Measurements from ENCODE around the gene ABR. TPM values are rescaled to one million over a fixed set of nuclear protein-coding genes. Genes with fewer than 3 reads are reported as not detected.

ABR gene
- total RNA-seq, 1 experiment from 2014 or later = 35.4 TPM

DNA sequence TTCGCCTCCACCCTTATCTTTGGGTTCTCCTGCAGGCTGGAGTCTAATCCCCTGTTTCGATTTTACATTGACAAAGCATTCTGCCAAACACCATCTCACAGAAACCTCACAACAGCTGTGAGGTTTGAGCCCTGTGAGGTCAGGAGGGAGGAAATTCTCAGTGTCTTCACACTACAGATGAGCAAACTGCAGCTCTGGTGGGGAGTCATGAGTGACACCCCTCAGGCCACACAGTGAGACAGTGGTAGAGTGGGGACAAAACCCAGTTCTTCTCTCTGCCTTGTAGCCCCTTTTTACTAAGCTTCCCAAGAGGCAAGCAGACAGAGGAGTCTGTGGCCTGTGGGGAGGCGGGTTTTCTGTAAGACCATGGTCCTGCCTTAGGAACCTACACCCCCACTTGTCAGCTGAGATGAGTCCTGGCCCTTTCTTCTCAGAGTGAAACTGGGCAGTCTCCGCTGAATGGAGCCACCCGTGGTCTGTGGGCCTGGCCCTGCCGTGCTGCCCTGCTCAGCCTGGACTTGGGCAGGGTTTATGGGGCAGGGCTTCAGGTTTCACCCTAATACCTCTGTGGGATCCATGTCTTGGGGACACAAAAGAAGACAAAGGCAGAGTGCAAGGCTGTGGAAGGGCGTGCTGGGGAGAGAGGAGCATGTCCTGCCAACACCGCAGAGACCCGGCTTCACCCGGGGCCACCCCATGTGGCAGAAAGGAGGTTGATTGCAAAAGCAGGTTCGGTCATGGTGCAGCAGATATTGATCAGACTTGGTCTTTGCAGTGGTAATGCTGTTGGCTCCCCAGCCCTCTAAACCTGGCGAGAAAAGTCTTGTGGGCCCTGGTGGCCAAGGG, 59.0 kb downstream of the ABR start:
- Histone ChIP-seq H3K79me2 (ENCODE audit: low read length) (no peaks in the 10 kb centered on the region), H3K4me2 (ENCODE audit: low read length) (no peak overlapping the region), H4K20me1 (ENCODE audit: low read length) (no peaks in the 10 kb centered on the region), H3K9me2 (replicated peaks; ENCODE audit: low read length) (no peaks in the 10 kb centered on the region), H3K27me3 (ENCODE audit: low read length) (no peaks in the 10 kb centered on the region), H3F3A (ENCODE audit: low read length, unreplicated experiment) (no peaks in the 10 kb centered on the region), H3K9me3 (ENCODE audit: low read length) (no peaks in the 10 kb centered on the region), H3K4me1 (ENCODE audit: insufficient read depth, low read length) (peaks cover 8% of the 10 kb centered on the region), H3K4me3 (ENCODE audit: low read length) (no peak overlapping the region), H3K9ac (ENCODE audit: low read length) (no peak overlapping the region), H3K27ac (ENCODE audit: low read length) (no peak overlapping the region), H3K36me3 (ENCODE audit: low read depth, low read length) (no peaks in the 10 kb centered on the region), H2AFZ (ENCODE audit: low read length) (no peak overlapping the region)
- no peak for DNase-seq
- CTCF ChIA-PET = interaction anchor here (2.3 kb wide), 1 partner anchor 62 kb away, joined by 20 read pairs; no protein-coding TSS in a partner anchor
- no peak for ATAC-seq
- BruUV-seq (replicated peaks) = no TSS peak
- TF ChIP-seq EZH2phosphoT487 (IDR thresholded peaks at IDR 0.05; ENCODE audit: borderline replicate concordance, low read length) = no peak
- TF ChIP-seq EZH2 (IDR thresholded peaks at IDR 0.05; ENCODE audit: low read length, unreplicated experiment) = no peak
- TF ChIP-seq, protein P1, sequence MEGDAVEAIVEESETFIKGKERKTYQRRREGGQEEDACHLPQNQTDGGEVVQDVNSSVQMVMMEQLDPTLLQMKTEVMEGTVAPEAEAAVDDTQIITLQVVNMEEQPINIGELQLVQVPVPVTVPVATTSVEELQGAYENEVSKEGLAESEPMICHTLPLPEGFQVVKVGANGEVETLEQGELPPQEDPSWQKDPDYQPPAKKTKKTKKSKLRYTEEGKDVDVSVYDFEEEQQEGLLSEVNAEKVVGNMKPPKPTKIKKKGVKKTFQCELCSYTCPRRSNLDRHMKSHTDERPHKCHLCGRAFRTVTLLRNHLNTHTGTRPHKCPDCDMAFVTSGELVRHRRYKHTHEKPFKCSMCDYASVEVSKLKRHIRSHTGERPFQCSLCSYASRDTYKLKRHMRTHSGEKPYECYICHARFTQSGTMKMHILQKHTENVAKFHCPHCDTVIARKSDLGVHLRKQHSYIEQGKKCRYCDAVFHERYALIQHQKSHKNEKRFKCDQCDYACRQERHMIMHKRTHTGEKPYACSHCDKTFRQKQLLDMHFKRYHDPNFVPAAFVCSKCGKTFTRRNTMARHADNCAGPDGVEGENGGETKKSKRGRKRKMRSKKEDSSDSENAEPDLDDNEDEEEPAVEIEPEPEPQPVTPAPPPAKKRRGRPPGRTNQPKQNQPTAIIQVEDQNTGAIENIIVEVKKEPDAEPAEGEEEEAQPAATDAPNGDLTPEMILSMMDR (conservative IDR thresholded peaks at IDR 0.05; ENCODE audit: low read depth, low read length) = no peak
- intact Hi-C loops (cut with micrococcal nuclease) = no loop called here
- POLR2A ChIA-PET (ENCODE audit: unreplicated experiment) = no interaction called here

DNA sequence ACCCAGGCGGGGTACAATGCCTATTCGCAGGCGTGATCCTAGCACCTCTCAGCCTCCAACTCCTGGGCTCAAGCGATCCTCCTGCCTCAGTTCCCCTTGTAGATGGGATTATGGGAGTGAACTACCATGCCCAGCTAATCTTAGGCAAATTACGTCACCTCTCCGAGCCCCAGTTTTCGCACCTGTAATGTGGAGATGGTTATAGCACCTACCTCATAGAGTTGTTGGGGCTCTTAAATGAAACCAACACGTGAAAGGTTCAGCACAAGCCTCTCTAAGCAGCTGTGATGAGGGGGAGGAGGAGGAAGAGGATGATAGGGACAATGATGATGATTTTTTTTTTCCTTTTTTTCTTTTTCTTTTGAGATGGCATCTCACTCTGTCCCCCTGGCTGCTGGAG, 59.9 kb downstream of the ABR start:
- no peak for DNase-seq
- Histone ChIP-seq H3K9ac (ENCODE audit: low read length) (no peak overlapping the region), H3K4me3 (ENCODE audit: low read length) (no peak overlapping the region), H3K27me3 (ENCODE audit: low read length) (no peaks in the 10 kb centered on the region), H4K20me1 (ENCODE audit: low read length) (no peaks in the 10 kb centered on the region), H3K79me2 (ENCODE audit: low read length) (no peaks in the 10 kb centered on the region), H3K4me2 (ENCODE audit: low read length) (no peak overlapping the region), H3K9me3 (ENCODE audit: low read length) (no peaks in the 10 kb centered on the region), H3K4me1 (ENCODE audit: insufficient read depth, low read length) (peaks cover 12% of the 10 kb centered on the region), H3K9me2 (replicated peaks; ENCODE audit: low read length) (no peaks in the 10 kb centered on the region), H2AFZ (ENCODE audit: low read length) (no peak overlapping the region), H3F3A (ENCODE audit: low read length, unreplicated experiment) (no peaks in the 10 kb centered on the region), H3K27ac (ENCODE audit: low read length) (no peak overlapping the region), H3K36me3 (ENCODE audit: low read depth, low read length) (no peaks in the 10 kb centered on the region)
- POLR2A ChIA-PET (ENCODE audit: unreplicated experiment) = no interaction called here
- TF ChIP-seq EZH2 (IDR thresholded peaks at IDR 0.05; ENCODE audit: low read length, unreplicated experiment) (no peak), EZH2phosphoT487 (IDR thresholded peaks at IDR 0.05; ENCODE audit: borderline replicate concordance, low read length) (no peak)
- TF ChIP-seq, protein P1 (conservative IDR thresholded peaks at IDR 0.05; ENCODE audit: low read depth, low read length) = no peak
- no peak for ATAC-seq
- BruUV-seq (replicated peaks) = no TSS peak
- intact Hi-C loops (cut with micrococcal nuclease) = no loop called here
- CTCF ChIA-PET = no interaction called here

DNA sequence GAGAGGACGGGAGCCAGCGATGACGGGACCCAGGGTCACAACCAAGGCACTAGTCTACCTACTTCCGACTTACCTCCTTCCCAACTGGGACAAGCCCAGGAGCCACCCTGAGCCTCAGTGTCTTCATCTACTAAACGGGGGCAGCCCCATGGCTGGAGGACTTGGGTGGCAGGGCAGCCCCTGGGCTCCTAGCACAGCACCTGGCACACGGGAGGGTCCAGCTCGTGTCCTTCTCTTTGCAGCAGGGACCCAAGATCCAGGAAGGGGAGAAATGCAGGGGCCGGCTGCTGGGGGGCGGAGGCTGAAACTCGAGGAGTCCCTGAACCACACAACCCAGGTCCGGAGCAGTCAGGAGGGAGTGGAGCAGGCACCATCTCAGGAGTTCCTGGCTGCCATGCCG, 63.2 kb downstream of the ABR start:
- no peak overlapping the region for H2AFZ ChIP-seq (ENCODE audit: low read length)
- H3K27me3 ChIP-seq (ENCODE audit: low read length) = no peaks in the 10 kb centered on the region
- H3F3A ChIP-seq (ENCODE audit: low read length, unreplicated experiment) = no peaks in the 10 kb centered on the region
- H3K9me3 ChIP-seq (ENCODE audit: low read length) = no peaks in the 10 kb centered on the region
- no peak for ATAC-seq
- H3K4me1 ChIP-seq (ENCODE audit: insufficient read depth, low read length) = peaks cover 16% of the 10 kb centered on the region
- POLR2A ChIA-PET (ENCODE audit: unreplicated experiment) = no interaction called here
- no peaks in the 10 kb centered on the region for H4K20me1 ChIP-seq (ENCODE audit: low read length)
- DNase-seq = no peak
- TF ChIP-seq, protein P1 (conservative IDR thresholded peaks at IDR 0.05; ENCODE audit: low read depth, low read length) = no peak
- TF ChIP-seq EZH2phosphoT487 (IDR thresholded peaks at IDR 0.05; ENCODE audit: borderline replicate concordance, low read length) = no peak
- no peak for TF ChIP-seq EZH2 (IDR thresholded peaks at IDR 0.05; ENCODE audit: low read length, unreplicated experiment)
- no peaks in the 10 kb centered on the region for H3K79me2 ChIP-seq (ENCODE audit: low read length)
- CTCF ChIA-PET = interaction anchor here (0.6 kb wide), 1 partner anchor 34 kb away, joined by 7 read pairs; no protein-coding TSS in a partner anchor
- no peak overlapping the region for H3K9ac ChIP-seq (ENCODE audit: low read length)
- H3K4me3 ChIP-seq (ENCODE audit: low read length) = no peak overlapping the region
- H3K9me2 ChIP-seq (replicated peaks; ENCODE audit: low read length) = no peaks in the 10 kb centered on the region
- H3K36me3 ChIP-seq (ENCODE audit: low read depth, low read length) = no peaks in the 10 kb centered on the region
- no TSS peak for BruUV-seq (replicated peaks)
- intact Hi-C loops (cut with micrococcal nuclease) = no loop called here
- no peak overlapping the region for H3K27ac ChIP-seq (ENCODE audit: low read length)
- H3K4me2 ChIP-seq (ENCODE audit: low read length) = no peak overlapping the region
